GM12872 (cell line): ENCODE measurements around the gene SLC26A1.

ENCODE experiments used
- TF ChIP-seq, protein P1 (sequence below): IDR thresholded peaks from 3 replicates; pipeline ENCODE4 v1.5.1; 2011; ENCODE audit warnings: low read depth, mild to moderate bottlenecking, low read length, moderate library complexity; ENCODE audit not compliant: insufficient read depth

The SLC26A1 gene

DNA sequence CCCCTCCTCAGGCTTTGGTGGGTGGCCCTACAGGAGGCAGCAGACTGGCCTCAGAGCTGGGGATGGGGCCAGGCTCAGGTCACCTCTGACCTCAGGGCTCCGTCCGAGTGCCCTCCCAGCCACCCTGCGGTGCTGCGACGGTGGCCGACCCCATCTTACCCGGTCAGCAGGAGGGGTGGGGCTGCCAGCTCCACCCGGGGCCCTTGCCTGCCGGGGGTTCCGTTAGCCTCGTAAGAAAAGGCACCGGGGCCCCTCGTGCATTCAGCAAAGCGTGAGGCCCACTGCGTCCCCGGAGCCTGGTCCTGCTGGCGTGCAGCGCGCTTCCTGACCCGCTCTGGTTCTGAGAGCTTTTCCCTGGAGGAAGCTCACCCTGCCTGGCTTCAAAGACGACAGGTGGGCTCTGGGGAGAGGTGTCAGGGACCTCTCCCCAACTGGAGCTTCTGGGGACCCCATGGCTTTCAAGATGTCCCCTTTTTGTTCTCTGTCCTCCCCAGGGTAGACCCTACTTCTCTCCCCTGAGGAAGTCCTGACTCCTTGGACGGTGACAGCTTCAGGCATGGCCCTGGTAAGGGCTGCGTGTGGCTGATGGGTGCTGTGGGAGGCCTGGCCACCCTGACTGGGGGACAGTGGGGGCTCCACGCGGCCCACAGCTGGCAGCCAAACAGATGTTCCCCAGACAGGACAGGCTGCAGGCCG is 34.2 kb upstream of the SLC26A1 start:
- TF ChIP-seq, protein P1, sequence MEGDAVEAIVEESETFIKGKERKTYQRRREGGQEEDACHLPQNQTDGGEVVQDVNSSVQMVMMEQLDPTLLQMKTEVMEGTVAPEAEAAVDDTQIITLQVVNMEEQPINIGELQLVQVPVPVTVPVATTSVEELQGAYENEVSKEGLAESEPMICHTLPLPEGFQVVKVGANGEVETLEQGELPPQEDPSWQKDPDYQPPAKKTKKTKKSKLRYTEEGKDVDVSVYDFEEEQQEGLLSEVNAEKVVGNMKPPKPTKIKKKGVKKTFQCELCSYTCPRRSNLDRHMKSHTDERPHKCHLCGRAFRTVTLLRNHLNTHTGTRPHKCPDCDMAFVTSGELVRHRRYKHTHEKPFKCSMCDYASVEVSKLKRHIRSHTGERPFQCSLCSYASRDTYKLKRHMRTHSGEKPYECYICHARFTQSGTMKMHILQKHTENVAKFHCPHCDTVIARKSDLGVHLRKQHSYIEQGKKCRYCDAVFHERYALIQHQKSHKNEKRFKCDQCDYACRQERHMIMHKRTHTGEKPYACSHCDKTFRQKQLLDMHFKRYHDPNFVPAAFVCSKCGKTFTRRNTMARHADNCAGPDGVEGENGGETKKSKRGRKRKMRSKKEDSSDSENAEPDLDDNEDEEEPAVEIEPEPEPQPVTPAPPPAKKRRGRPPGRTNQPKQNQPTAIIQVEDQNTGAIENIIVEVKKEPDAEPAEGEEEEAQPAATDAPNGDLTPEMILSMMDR, result no peak

DNA sequence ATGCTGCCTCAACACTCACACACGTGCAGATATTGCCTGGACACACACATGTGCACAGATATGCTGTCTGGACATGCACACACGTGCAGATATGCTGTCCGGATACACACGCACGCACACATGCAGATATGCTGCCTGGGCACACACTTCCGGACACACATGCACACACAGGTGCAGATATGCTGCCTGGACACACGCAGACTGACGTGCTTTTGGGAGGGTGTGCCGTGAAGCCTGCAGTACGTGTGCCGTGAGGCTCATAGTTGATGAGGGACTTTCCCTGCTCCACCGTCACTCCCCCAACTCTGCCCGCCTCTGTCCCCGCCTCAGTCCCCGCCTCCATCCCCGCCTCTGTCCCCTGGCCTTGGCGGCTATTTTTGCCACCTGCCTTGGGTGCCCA is 32.9 kb upstream of the SLC26A1 start:
- TF ChIP-seq, protein P1, result no peak

DNA sequence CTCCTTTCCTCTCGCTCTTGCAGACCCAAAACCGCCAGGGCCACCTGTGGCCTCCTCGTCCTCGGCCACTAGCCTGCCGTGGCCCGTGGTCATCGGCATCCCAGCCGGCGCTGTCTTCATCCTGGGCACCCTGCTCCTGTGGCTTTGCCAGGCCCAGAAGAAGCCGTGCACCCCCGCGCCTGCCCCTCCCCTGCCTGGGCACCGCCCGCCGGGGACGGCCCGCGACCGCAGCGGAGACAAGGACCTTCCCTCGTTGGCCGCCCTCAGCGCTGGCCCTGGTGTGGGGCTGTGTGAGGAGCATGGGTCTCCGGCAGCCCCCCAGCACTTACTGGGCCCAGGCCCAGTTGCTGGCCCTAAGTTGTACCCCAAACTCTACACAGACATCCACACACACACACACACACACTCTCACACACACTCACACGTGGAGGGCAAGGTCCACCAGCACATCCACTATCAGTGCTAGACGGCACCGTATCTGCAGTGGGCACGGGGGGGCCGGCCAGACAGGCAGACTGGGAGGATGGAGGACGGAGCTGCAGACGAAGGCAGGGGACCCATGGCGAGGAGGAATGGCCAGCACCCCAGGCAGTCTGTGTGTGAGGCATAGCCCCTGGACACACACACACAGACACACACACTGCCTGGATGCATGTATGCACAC is 31.8 kb upstream of the SLC26A1 start:
- TF ChIP-seq, protein P1, result no peak

DNA sequence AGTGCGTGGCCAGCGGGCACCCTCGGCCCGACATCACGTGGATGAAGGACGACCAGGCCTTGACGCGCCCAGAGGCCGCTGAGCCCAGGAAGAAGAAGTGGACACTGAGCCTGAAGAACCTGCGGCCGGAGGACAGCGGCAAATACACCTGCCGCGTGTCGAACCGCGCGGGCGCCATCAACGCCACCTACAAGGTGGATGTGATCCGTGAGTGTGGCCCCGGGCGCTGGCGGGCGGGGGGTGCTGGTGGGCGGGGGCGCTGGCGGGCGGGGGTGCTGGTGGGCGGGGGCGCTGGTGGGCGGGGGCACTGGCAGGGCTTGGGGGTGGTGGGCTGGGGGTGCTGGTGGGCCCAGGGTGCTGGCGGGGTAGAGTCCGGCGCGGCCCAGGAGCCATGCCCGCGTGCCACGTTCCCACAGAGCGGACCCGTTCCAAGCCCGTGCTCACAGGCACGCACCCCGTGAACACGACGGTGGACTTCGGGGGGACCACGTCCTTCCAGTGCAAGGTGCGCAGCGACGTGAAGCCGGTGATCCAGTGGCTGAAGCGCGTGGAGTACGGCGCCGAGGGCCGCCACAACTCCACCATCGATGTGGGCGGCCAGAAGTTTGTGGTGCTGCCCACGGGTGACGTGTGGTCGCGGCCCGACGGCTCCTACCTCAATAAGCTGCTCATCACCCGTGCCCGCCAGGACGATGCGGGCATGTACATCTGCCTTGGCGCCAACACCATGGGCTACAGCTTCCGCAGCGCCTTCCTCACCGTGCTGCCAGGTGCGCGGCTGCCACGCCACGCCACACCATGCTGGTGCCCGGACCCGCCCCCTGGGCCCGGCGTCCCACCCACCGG is 30.9 kb upstream of the SLC26A1 start:
- TF ChIP-seq, protein P1, result no peak

DNA sequence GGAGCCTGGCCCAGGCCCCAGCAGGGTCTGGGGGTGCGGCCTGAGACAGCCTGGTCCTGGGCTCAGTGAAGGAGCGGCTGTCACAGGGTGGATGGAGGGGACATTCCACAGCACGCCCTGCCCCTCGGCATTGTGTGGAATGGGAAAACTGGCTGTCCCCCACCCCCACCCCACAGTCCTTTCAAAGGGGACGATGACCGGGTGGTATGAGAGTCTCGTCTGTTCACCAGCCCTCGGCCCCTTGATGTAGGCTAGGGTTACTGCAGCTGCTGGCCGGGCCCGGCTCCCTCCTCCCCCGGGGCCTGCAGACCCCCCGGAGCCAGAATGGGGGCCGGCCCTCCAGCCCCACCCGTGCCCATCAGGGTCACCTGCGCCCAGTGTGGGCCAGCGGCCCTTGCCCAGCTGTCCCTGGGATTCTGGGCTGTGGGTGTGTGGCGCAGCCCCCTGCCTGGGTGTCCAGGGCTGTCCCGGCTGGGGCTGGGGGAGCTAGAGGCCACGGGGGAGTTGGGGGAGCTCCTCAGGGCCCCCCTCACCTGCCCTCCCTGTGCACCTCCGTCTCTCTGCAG is 30.0 kb upstream of the SLC26A1 start:
- TF ChIP-seq, protein P1, result no peak

DNA sequence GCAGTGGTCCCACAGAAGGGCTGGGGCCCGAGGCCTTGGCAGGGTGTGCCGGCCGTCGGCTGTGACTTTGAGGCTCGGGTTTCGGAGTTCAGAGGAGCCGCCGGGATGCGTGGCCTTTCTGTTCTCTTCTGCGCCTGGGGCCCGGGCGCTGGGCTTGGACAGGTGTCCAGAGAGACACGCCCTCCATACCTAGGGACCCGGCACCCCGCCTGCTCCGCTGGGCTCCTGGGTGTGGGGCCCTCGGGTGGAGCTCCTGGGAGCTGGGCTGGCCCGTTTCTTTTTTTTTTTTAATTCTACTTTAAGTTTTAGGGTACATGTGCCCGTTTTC is 29.5 kb upstream of the SLC26A1 start:
- TF ChIP-seq, protein P1, result no peak
